Thymus (tissue), 11 donors: Measurements from ENCODE around the gene TK2. TPM values are rescaled to one million over a fixed set of nuclear protein-coding genes. Genes with fewer than 3 reads are reported as not detected.
"Not testable (repeated sequence)": the region's sequence is repeated elsewhere in the genome, so short reads cannot be mapped to it uniquely, and the experiment has no call there.

Experiments used
- DNase-seq, 9 donors: peaks; one replicate each; pipeline ENCODE4 v3.0.0-alpha.2; 2013; ENCODE audit warnings: low spot score in 9 of 9, low read depth in 6 of 9, missing footprints in 1 of 9
- H3K27ac ChIP-seq, 2 donors: one replicate each; pipeline ENCODE4 v1.5.1; 2013; ENCODE audit warnings: control low read depth in 1 of 2, low read depth in 1 of 2, low read length in 1 of 2, mild to moderate bottlenecking in 1 of 2, moderate library complexity in 1 of 2
- H3K27me3 ChIP-seq, 2 donors: one replicate each; pipeline ENCODE4 v1.5.1; 2013; ENCODE audit warnings: low read length in 1 of 2; ENCODE audit not compliant: control insufficient read depth in 2 of 2, insufficient read depth in 1 of 2
- H3K36me3 ChIP-seq, 2 donors: one replicate each; pipeline ENCODE4 v1.5.1; 2013; ENCODE audit warnings: low read length in 1 of 2, mild to moderate bottlenecking in 1 of 2, moderate library complexity in 1 of 2; ENCODE audit not compliant: control insufficient read depth in 2 of 2, insufficient read depth in 2 of 2
- H3K4me1 ChIP-seq, 2 donors: one replicate each; pipeline ENCODE4 v1.5.1; 2013; ENCODE audit warnings: low read length in 2 of 2; ENCODE audit not compliant: control insufficient read depth in 2 of 2, insufficient read depth in 2 of 2
- H3K4me3 ChIP-seq, 2 donors: one replicate each; pipeline ENCODE4 v1.5.1; 2013; ENCODE audit warnings: low read length in 2 of 2, control low read depth in 1 of 2, mild to moderate bottlenecking in 1 of 2
- H3K9me3 ChIP-seq, 2 donors: one replicate each; pipeline ENCODE4 v1.5.1; 2013; ENCODE audit warnings: low read length in 1 of 2, mild to moderate bottlenecking in 1 of 2; ENCODE audit not compliant: control insufficient read depth in 2 of 2, insufficient read depth in 1 of 2
- WGBS: extraction: QIAGEN DNeasy Blood & Tissue Kit; methylation state at CpG from one replicate; pipeline ENCODE4 v1.1.7; 2013; 5-methylcytosine and 5-hydroxymethylcytosine counted together
- polyA plus RNA-seq: library from polyadenylated mRNA; stranded (reverse); fragments of 200-250 nt; gene quantifications from one replicate; pipeline ENCODE4 v1.2.3, GENCODE V29; 2013
- total RNA-seq: library from RNA; stranded (reverse); fragments of 120-200 nt; gene quantifications from one replicate; pipeline ENCODE4 v1.2.4, GENCODE V29; 2013
- donor health status: healthy.

Gene TK2
- total and polyA plus RNA-seq, 2 donors = 11.9 to 15.9 TPM

DNA sequence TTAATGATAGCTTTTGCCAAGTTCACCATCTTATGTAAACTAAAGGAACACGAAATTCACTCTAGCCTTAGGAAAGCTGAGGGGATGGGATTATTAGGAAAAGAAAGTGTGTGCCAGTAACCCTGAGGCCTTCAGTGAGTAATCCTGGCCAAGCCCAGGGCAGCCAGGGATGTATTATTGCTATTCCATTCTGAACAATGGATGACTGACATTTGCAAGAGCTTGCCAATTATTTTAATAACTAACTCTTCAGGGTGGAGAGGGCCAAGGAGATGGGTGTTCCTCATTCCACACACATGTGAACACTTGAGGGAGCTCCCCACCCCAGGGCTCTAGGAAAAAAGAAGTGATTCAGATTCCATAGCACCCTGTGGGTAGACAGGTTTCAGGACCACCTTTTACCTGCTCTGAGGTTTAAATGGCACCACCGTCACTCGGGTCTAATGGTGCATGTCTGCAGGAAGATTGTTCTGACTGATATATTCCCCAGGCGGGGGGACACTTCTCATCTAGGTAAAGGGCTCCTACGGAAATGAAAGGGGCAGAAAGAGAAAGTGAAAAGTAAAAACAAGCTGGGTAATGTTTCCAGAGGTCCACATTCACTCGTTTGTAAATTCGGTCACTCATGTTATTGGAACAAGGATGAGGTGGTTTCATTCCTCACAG, 41.5 kb downstream of the TK2 start:
- Histone ChIP-seq H3K36me3 (no peaks in the 10 kb centered on the region), H3K9me3 (no peaks in the 10 kb centered on the region), H3K27me3 (no peaks in the 10 kb centered on the region), H3K27ac (no peak overlapping the region), H3K4me1 (peaks cover 0 to 19% of the 10 kb centered on the region in 2 donors), H3K4me3 (no peak overlapping the region)
- 76% methylated on average over 7 of the region's 7 CpGs for WGBS
- DNase-seq = no peak

- no peak for DNase-seq
- no peak overlapping the region for H3K27ac ChIP-seq
- no peaks in the 10 kb centered on the region for H3K27me3 ChIP-seq
- peaks cover 0 to 19% of the 10 kb centered on the region in 2 donors for H3K4me1 ChIP-seq
- H3K36me3 ChIP-seq = no peaks in the 10 kb centered on the region
- 93% methylated on average over 4 of the region's 4 CpGs for WGBS
- H3K9me3 ChIP-seq = no peaks in the 10 kb centered on the region
- no peak overlapping the region for H3K4me3 ChIP-seq
Measured at GRCh38 chr16:66507731-66508239, 42.1 kb downstream of the TK2 start.

- H3K27ac ChIP-seq = no peak overlapping the region
- DNase-seq = no peak
- 98% methylated on average over 3 of the region's 3 CpGs for WGBS
- no peaks in the 10 kb centered on the region for H3K36me3 ChIP-seq
- peaks cover 0 to 4% of the 10 kb centered on the region in 2 donors for H3K4me1 ChIP-seq
- H3K27me3 ChIP-seq = no peaks in the 10 kb centered on the region
- no peak overlapping the region for H3K4me3 ChIP-seq
- H3K9me3 ChIP-seq = no peaks in the 10 kb centered on the region
Measured at GRCh38 chr16:66503612-66504011, 46.3 kb downstream of the TK2 start.

DNA sequence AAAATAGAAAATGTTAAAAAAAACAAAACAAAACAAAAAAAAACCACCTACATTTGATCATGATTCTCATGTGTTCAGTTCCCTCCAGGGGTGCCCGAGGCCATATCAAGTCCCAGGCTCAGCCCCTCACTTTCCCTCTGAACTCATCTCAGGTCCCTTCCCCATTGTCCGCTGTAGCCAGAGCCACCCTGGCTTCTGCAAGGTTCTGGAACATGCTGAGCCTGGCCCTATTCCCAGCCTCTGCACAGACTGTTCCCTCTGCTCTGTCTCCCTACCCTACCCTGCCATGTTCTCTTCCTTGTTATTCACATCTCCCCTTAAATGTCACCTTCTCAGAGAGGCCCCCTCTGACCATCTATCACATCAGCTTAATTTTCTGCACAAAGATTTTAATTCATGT, 46.9 kb downstream of the TK2 start:
- Histone ChIP-seq H3K36me3 (no peaks in the 10 kb centered on the region), H3K27ac (no peak overlapping the region), H3K9me3 (no peaks in the 10 kb centered on the region), H3K4me1 (no peaks in the 10 kb centered on the region), H3K27me3 (no peaks in the 10 kb centered on the region), H3K4me3 (no peak overlapping the region)
- WGBS = 96% methylated on average over 2 of the region's 2 CpGs
- DNase-seq = no peak

GRCh38 chr16:66502020-66502913, 47.7 kb downstream of the TK2 start:
- Histone ChIP-seq H3K4me1 (no peaks in the 10 kb centered on the region), H3K4me3 (no peak overlapping the region), H3K27ac (no peak overlapping the region), H3K36me3 (no peaks in the 10 kb centered on the region), H3K9me3 (no peaks in the 10 kb centered on the region), H3K27me3 (no peaks in the 10 kb centered on the region)
- no peak for DNase-seq
- 97% methylated on average over 12 of the region's 12 CpGs for WGBS

GRCh38 chr16:66501563-66501962, 48.4 kb downstream of the TK2 start:
- not testable (repeated sequence) for H3K27ac ChIP-seq, H3K9me3 ChIP-seq, H3K36me3 ChIP-seq, DNase-seq, H3K4me1 ChIP-seq, H3K27me3 ChIP-seq, H3K4me3 ChIP-seq
- WGBS = 96% methylated on average over 4 of the region's 4 CpGs

GRCh38 chr16:66497921-66498320, 52.0 kb downstream of the TK2 start:
- H3K27ac ChIP-seq, H3K4me1 ChIP-seq, H3K9me3 ChIP-seq, H3K36me3 ChIP-seq, H3K27me3 ChIP-seq, H3K4me3 ChIP-seq, DNase-seq: not testable (repeated sequence)
- WGBS = 94% methylated on average over 1 of the region's 2 CpGs

DNA sequence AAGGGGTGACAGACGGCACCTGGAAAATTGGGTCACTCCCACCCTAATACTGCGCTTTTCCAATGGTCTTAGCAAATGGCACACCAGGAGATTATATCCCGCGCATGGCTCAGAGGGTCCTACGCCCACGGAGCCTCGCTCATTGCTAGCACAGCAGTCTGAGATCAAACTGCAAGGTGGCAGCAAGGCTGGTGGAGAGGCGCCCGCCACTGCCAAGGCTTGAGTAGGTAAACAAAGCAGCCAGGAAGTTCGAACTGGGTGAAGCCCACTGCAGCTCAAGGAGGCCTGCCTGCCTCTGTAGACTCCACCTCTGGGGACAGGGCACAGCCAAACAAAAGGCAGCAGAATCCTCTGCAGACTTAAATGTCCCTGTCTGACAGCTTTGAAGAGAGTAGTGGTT, 53.7 kb downstream of the TK2 start:
- 94% methylated on average over 6 of the region's 10 CpGs for WGBS
- H3K27me3 ChIP-seq, H3K4me1 ChIP-seq, H3K9me3 ChIP-seq, H3K27ac ChIP-seq, DNase-seq, H3K36me3 ChIP-seq, H3K4me3 ChIP-seq: not testable (repeated sequence)

DNA sequence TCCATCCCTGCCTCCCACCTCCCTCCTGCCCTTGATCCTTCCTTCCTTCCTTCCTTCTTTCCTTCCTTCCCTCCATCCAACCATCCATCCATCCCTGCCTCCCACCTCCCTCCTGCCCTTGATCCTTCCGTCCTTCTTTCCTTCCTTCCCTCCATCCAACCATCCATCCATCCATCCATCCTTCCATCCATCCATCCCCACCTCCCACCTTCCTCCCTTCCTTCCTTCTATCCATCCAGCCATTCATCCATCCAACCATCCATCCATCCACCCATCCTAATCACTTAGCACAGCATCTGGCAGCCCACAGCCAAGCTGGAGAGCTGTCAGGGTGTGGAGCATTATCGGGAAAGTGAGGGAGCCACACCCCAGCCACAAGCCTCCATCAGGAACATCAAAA, 54.5 kb downstream of the TK2 start:
- Histone ChIP-seq H3K4me1 (peaks cover 0 to 7% of the 10 kb centered on the region in 2 donors), H3K4me3 (no peak overlapping the region), H3K27me3 (no peaks in the 10 kb centered on the region), H3K36me3 (no peaks in the 10 kb centered on the region), H3K27ac (no peak overlapping the region), H3K9me3 (no peaks in the 10 kb centered on the region)
- 91% methylated on average over 2 of the region's 2 CpGs for WGBS
- no peak for DNase-seq
